ENCODE data around the gene PCGF3.

The PCGF3 gene

DNA sequence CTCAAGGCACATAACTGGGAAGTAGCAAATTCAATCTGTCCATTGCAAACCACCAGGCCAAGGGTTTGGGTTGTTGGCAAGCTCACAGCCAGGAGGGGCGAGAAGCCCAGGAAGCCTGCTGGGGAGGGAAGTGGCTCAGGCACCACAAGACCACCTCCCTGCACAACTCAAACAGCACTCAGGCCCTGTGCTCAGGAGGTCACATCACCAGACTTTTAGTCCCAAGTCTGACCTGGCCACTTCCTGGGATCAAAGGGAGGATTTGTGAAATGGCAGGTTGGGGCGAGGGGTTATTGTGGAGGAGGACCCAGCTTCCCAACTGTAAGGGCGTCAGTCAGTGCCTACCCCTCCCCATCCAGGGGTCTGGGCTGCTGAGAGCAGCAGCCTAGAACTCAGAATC lies 33.9 kb upstream of the PCGF3 start:
- TF ChIP-seq, protein P1, sequence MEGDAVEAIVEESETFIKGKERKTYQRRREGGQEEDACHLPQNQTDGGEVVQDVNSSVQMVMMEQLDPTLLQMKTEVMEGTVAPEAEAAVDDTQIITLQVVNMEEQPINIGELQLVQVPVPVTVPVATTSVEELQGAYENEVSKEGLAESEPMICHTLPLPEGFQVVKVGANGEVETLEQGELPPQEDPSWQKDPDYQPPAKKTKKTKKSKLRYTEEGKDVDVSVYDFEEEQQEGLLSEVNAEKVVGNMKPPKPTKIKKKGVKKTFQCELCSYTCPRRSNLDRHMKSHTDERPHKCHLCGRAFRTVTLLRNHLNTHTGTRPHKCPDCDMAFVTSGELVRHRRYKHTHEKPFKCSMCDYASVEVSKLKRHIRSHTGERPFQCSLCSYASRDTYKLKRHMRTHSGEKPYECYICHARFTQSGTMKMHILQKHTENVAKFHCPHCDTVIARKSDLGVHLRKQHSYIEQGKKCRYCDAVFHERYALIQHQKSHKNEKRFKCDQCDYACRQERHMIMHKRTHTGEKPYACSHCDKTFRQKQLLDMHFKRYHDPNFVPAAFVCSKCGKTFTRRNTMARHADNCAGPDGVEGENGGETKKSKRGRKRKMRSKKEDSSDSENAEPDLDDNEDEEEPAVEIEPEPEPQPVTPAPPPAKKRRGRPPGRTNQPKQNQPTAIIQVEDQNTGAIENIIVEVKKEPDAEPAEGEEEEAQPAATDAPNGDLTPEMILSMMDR (IDR thresholded peaks at IDR 0.05; ENCODE audit: low read depth, low read length, missing control alignments): no peak
- H3K4me3 ChIP-seq (ENCODE audit: low read depth, low read length): no peak overlapping the region
- in situ Hi-C loops (cut with HindIII; ENCODE audit: low sequenced_read_pairs): no loop called here

DNA sequence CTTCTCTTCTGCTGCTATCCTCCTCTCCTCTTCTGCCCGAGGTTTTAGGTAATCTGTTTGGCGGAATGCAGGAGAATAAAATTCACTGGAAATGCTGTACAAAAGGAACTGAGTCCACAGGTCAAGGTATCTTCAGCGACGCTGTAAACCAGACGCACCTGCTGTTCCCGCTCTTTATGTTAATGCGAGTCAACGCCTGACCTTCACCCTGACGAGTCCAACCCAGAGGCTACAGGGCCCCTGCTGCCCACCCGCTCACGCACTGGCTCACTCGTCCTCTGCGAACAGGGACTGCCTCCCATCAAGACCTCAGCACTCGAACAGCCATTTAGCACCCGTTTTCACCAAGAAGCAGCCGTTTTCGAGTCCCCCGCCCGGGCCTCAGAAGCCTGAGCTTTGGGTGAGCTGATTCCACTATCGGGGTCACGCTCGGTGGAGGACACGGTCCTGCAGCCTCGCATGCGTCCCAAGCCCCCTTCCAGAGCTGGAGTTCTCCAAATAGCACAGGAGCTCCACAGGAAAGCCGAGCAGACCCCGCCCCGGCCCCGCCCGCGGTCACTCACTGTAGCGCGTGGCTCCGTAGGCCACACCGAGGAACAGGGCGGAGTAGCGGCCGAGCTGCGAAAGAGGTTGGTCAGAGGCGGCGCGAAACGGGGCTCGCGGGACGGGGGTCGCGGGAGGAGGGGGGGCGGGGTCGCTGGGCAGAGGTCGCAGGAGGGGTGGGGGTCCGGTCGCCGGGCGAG lies 32.1 kb upstream of the PCGF3 start:
- DNase-seq (ENCODE audit: low read depth): no peak
- TF ChIP-seq, protein P1 (IDR thresholded peaks at IDR 0.05; ENCODE audit: low read depth, low read length, missing control alignments): no peak
- in situ Hi-C loops (cut with HindIII; ENCODE audit: low sequenced_read_pairs): no loop called here
- H3K4me3 ChIP-seq (ENCODE audit: low read depth, low read length): peak overlapping the region; percentile 95

More for the DNA sequence above, 33.9 kb upstream of the PCGF3 start:
- DNase-seq (ENCODE audit: low read depth): no peak

DNA sequence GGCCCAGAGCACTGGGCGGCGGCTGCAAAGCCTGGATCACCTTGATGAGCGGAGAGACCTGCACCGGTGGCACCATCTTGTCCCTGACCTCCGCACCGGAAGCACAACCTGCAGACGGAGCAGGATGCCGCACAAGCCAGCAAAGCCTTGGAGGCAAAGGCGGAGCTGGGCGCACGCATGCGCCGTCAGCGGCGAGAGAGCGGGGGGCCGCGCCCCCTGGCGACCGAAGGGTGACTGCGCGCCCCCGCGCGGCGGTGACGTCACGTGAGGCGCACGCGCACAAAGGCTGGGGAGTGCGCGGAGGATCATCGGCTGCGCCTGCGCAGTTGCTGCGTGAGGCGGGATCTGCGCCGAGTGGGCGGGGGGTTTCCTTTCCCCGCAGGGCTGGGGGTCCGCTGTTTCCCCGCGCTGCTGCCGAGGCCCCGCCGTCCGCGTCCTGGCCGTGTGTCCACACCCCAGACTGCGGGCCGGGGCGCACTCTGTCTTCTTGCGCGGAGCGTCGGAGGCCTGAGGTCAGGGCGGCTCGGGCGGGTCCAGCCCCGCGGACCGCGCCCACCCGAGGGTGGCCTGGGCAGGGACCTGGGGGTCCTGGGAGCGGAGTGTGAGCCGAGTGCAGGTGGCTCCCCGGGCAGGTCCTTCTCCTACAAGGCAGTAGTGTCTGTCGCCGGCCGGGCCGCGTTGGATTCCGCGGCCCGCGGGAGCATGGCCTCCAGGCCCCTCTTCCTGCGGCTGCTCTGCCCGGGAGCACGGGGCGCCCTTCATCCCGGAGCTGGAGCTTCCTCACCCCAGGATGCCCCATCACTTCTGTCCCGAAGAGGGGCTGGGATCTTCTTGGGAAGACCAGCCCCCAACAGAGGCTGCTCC lies 31.2 kb upstream of the PCGF3 start, which contains the start of the genes ATP5ME and MYL5:
TSS of gene ATP5ME (minus strand) at position 105 of the 864 bp plus-strand sequence. CDS start at position 76, 29 bp downstream.
TSS of gene MYL5 (plus strand) at position 371 of the 864 bp plus-strand sequence. CDS start 3,485 bp downstream, outside the sequence.
- H3K4me3 ChIP-seq (ENCODE audit: low read depth, low read length): peak within 1 kb of the TSS; percentile 95
- TF ChIP-seq, protein P1 (IDR thresholded peaks at IDR 0.05; ENCODE audit: low read depth, low read length, missing control alignments): peak; percentile 97
- peak; percentile 86 for DNase-seq (ENCODE audit: low read depth)
- in situ Hi-C loops (cut with HindIII; ENCODE audit: low sequenced_read_pairs): no loop called here

DNA sequence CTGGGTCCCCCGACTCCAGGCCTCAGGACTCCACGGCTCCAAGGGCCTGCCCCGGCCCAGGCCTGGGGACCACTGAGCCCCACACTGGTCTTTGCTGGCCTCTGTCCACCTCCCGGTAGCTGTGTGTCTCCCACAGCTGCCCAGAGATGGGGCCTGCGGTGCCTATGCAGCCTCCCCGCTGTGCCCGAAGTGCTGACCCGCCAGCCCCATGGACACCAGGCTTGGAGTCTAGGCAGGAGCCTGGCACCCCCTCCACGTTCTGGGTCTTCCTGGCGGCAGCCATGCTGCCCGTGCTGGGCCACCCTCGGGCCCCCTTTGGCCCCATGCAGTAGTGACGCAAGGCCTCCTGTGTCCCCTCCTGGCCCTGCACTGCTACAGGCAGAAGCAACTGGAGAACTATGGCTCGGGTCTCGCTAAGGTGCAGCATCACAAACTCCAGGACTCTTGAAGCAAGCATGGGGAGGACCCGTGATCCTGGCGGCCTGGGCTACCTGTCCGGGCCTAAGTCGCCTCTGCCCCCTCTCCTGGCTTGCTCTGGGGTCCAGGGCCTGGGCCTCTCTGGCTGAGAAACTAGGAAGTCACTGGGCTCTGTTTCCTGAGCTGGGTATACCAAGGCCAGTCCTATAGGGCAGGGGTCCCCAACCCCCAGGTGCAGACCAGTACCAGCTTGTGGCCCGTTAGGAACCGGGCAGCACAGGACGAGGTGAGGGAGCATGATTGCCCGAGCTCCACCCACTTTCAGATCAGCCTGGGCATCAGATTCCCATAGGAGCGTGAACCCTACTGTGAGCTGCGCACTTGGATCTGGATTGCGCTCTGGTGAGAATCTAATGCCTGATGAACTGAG lies 30.4 kb upstream of the PCGF3 start:
- no peak for DNase-seq (ENCODE audit: low read depth)
- H3K4me3 ChIP-seq (ENCODE audit: low read depth, low read length): peak overlapping the region; percentile 95
- TF ChIP-seq, protein P1 (IDR thresholded peaks at IDR 0.05; ENCODE audit: low read depth, low read length, missing control alignments): no peak
- in situ Hi-C loops (cut with HindIII; ENCODE audit: low sequenced_read_pairs): no loop called here

DNA sequence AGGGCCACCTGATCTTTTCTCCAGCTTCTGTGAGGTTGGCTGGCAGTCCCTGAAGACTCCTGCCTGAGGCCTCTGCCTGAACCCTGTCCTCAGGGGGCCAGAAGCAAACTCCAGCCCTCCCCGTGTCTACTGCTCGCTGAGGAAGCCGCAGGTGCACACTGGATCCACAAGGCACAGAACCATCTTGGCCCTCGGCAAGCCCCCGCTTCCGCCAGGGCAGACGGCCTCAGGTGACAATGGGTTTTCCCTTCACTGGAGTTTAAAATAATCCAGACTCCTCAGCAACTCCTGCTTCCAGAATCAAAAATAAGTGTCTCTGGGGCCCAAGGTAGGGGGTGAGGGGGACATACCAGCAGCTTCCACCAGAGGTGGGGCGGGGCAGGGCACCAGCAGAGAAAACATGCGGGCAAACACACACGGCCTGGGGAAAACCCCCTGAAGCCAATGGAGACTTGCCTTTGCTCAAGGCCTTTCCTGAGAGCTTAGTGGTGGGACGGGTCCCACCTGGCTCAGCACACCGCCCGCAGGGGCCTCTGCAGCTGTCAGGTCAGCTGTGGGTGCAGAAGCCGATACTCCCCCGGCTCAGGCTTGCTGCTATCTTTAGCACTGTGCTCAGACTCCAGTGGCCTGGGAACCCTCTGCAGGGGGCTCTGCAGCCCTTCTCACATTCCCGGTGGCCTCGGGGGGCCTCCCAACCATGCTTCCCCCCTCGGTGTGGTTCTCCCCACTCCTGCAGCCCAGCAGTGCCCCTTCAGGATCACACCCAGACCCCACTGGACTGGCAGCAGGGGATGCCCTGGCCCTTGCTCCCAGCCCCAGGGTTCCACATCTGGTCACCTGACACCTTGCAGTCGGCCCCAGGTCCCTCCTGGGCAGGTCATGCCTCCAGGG lies 29.4 kb upstream of the PCGF3 start:
- in situ Hi-C loops (cut with HindIII; ENCODE audit: low sequenced_read_pairs): no loop called here
- H3K4me3 ChIP-seq (ENCODE audit: low read depth, low read length): no peak overlapping the region
- TF ChIP-seq, protein P1 (IDR thresholded peaks at IDR 0.05; ENCODE audit: low read depth, low read length, missing control alignments): no peak
- DNase-seq (ENCODE audit: low read depth): no peak

Measured in astrocyte of the cerebellum (primary cell).